ENCODE measurements around the gene BTBD9.
"Not testable (repeated sequence)": the region's sequence is repeated elsewhere in the genome, so short reads cannot be mapped to it uniquely, and the experiment has no call there.

The BTBD9 gene

GRCh38 chr6:38438097-38438496 lies 201.6 kb downstream of the BTBD9 start:
- in situ Hi-C loops (cut with MboI; ENCODE audit: low sequenced_read_pairs) = no loop called here

GRCh38 chr6:38436726-38437465 lies 202.8 kb downstream of the BTBD9 start:
- in situ Hi-C loops (cut with MboI; ENCODE audit: low sequenced_read_pairs) = no loop called here

GRCh38 chr6:38435330-38435729 lies 204.4 kb downstream of the BTBD9 start:
- in situ Hi-C loops (cut with MboI; ENCODE audit: low sequenced_read_pairs) = no loop called here

GRCh38 chr6:38434051-38434450 lies 205.7 kb downstream of the BTBD9 start:
- in situ Hi-C loops (cut with MboI; ENCODE audit: low sequenced_read_pairs) = no loop called here

GRCh38 chr6:38432479-38432878 lies 207.2 kb downstream of the BTBD9 start:
- in situ Hi-C loops (cut with MboI; ENCODE audit: low sequenced_read_pairs) = no loop called here

- in situ Hi-C loops (cut with MboI; ENCODE audit: low sequenced_read_pairs) = no loop called here
Measured at GRCh38 chr6:38432079-38432478, 207.7 kb downstream of the BTBD9 start.

- in situ Hi-C loops (cut with MboI; ENCODE audit: low sequenced_read_pairs) = no loop called here
Measured at GRCh38 chr6:38429546-38429945, 210.2 kb downstream of the BTBD9 start.

GRCh38 chr6:38427492-38428210 lies 212.1 kb downstream of the BTBD9 start:
- in situ Hi-C loops (cut with MboI; ENCODE audit: low sequenced_read_pairs) = no loop called here

- in situ Hi-C loops (cut with MboI; ENCODE audit: low sequenced_read_pairs) = not testable (repeated sequence)
Measured at GRCh38 chr6:38425788-38426488, 213.8 kb downstream of the BTBD9 start.

GRCh38 chr6:38423746-38424145 lies 216.0 kb downstream of the BTBD9 start:
- in situ Hi-C loops (cut with MboI; ENCODE audit: low sequenced_read_pairs) = no loop called here

- in situ Hi-C loops (cut with MboI; ENCODE audit: low sequenced_read_pairs) = no loop called here
Measured at GRCh38 chr6:38420207-38420606, 219.5 kb downstream of the BTBD9 start.

GRCh38 chr6:38417521-38417920 lies 222.2 kb downstream of the BTBD9 start:
- in situ Hi-C loops (cut with MboI; ENCODE audit: low sequenced_read_pairs) = no loop called here

- in situ Hi-C loops (cut with MboI; ENCODE audit: low sequenced_read_pairs) = no loop called here
Measured at GRCh38 chr6:38415231-38416005, 224.3 kb downstream of the BTBD9 start.

- in situ Hi-C loops (cut with MboI; ENCODE audit: low sequenced_read_pairs) = no loop called here
Measured at GRCh38 chr6:38413102-38413800, 226.5 kb downstream of the BTBD9 start.

- in situ Hi-C loops (cut with MboI; ENCODE audit: low sequenced_read_pairs) = no loop called here
Measured at GRCh38 chr6:38407192-38407591, 232.5 kb downstream of the BTBD9 start.

- in situ Hi-C loops (cut with MboI; ENCODE audit: low sequenced_read_pairs) = no loop called here
Measured at GRCh38 chr6:38406096-38406495, 233.6 kb downstream of the BTBD9 start.

GRCh38 chr6:38404900-38405556 lies 234.7 kb downstream of the BTBD9 start:
- in situ Hi-C loops (cut with MboI; ENCODE audit: low sequenced_read_pairs) = no loop called here

GRCh38 chr6:38404355-38404754 lies 235.4 kb downstream of the BTBD9 start:
- in situ Hi-C loops (cut with MboI; ENCODE audit: low sequenced_read_pairs) = no loop called here

GRCh38 chr6:38403548-38403947 lies 236.2 kb downstream of the BTBD9 start:
- in situ Hi-C loops (cut with MboI; ENCODE audit: low sequenced_read_pairs) = no loop called here

GRCh38 chr6:38400764-38401163 lies 239.0 kb downstream of the BTBD9 start:
- in situ Hi-C loops (cut with MboI; ENCODE audit: low sequenced_read_pairs) = no loop called here
